Measurements from ENCODE around the gene LDLR. TPM values are rescaled to one million over a fixed set of nuclear protein-coding genes. Genes with fewer than 3 reads are reported as not detected.
"Not testable (repeated sequence)": the region's sequence is repeated elsewhere in the genome, so short reads cannot be mapped to it uniquely, and the experiment has no call there.

The LDLR gene
- total RNA-seq, 1 donor from 2014 or later: 99.2 TPM

DNA sequence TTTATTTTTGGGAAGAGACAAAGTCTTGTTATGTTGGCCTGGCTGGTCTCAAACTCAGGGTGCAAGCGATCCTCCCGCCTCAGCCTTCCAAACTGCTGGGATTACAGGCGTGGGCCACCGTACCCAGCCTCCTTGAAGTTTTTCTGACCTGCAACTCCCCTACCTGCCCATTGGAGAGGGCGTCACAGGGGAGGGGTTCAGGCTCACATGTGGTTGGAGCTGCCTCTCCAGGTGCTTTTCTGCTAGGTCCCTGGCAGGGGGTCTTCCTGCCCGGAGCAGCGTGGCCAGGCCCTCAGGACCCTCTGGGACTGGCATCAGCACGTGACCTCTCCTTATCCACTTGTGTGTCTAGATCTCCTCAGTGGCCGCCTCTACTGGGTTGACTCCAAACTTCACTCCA lies 27.2 kb downstream of the LDLR start:
- no peak for DNase-seq (ENCODE audit: low spot score in 2 of 2, unreplicated experiment in 2 of 2)
- Mint-ChIP-seq H3K4me1 (no peaks in the 10 kb centered on the region), H3K27me3 (ENCODE audit: low read depth) (no peaks in the 10 kb centered on the region), H3K4me3 (no peak overlapping the region), H3K36me3 (peaks cover 44% of the 10 kb centered on the region), H3K27ac (peak overlapping the region; percentile 16), H3K9me3 (no peaks in the 10 kb centered on the region)
- TF ChIP-seq, protein P1, sequence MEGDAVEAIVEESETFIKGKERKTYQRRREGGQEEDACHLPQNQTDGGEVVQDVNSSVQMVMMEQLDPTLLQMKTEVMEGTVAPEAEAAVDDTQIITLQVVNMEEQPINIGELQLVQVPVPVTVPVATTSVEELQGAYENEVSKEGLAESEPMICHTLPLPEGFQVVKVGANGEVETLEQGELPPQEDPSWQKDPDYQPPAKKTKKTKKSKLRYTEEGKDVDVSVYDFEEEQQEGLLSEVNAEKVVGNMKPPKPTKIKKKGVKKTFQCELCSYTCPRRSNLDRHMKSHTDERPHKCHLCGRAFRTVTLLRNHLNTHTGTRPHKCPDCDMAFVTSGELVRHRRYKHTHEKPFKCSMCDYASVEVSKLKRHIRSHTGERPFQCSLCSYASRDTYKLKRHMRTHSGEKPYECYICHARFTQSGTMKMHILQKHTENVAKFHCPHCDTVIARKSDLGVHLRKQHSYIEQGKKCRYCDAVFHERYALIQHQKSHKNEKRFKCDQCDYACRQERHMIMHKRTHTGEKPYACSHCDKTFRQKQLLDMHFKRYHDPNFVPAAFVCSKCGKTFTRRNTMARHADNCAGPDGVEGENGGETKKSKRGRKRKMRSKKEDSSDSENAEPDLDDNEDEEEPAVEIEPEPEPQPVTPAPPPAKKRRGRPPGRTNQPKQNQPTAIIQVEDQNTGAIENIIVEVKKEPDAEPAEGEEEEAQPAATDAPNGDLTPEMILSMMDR (IDR thresholded peaks at IDR 0.05; ENCODE audit: unreplicated experiment): no peak

GRCh38 chr19:11121963-11122362 lies 32.7 kb downstream of the LDLR start:
- H3K9me3 Mint-ChIP-seq; H3K27me3 Mint-ChIP-seq (ENCODE audit: low read depth); H3K27ac Mint-ChIP-seq: not testable (repeated sequence)

GRCh38 chr19:11123114-11123513 lies 33.9 kb downstream of the LDLR start:
- TF ChIP-seq, protein P1 (IDR thresholded peaks at IDR 0.05; ENCODE audit: unreplicated experiment): no peak
- Mint-ChIP-seq H3K4me3 (no peak overlapping the region), H3K27ac (no peak overlapping the region), H3K9me3 (no peaks in the 10 kb centered on the region), H3K36me3 (peaks cover 29% of the 10 kb centered on the region), H3K4me1 (no peaks in the 10 kb centered on the region), H3K27me3 (ENCODE audit: low read depth) (no peaks in the 10 kb centered on the region)
- no peak for DNase-seq (ENCODE audit: low spot score in 2 of 2, unreplicated experiment in 2 of 2)

More at GRCh38 chr19:11121963-11122362, 32.7 kb downstream of the LDLR start:
- H3K4me1 Mint-ChIP-seq; H3K4me3 Mint-ChIP-seq; DNase-seq (ENCODE audit: low spot score in 2 of 2, unreplicated experiment in 2 of 2): not testable (repeated sequence)
- H3K36me3 Mint-ChIP-seq: peaks cover 30% of the 10 kb centered on the region

- H3K27me3 Mint-ChIP-seq (ENCODE audit: low read depth); H3K4me3 Mint-ChIP-seq; H3K4me1 Mint-ChIP-seq; H3K9me3 Mint-ChIP-seq; DNase-seq (ENCODE audit: low spot score in 2 of 2, unreplicated experiment in 2 of 2); H3K27ac Mint-ChIP-seq: not testable (repeated sequence)
- peaks cover 26% of the 10 kb centered on the region for H3K36me3 Mint-ChIP-seq
Observed at GRCh38 chr19:11124157-11124556, 34.9 kb downstream of the LDLR start.

DNA sequence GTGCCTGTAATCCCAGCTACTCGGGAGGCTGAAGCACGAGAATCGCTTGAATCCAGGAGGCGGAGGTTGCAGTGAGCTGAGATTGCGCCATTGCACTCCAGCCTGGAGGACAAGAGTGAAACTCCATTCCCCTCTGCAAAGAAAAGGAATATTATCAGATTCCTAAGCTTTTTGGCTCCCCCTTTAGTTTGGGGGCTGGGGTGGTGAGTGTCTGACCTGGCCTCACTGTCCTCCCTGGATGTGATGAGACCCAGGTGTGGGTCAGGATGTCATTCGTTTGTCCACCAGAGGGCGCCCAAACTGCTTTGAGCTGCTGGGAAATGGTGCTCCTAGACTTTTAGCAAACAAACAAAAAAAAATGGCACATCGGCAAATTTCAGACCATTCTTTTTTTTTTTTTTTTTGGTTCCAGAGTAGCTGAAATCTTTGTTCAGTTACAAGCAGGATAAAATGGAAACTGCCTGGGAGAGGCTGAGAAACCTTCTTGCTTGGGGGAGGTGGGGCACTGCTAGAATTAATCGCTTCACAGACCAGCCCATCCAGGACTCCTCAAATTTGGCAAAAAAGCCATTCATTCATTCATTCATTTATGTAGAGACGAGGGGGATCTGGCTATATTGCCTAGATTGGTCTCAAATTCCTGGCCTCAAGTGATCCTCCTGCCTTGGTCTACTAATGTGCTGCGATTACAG lies 36.9 kb downstream of the LDLR start:
- no peaks in the 10 kb centered on the region for H3K27me3 Mint-ChIP-seq (ENCODE audit: low read depth)
- no peaks in the 10 kb centered on the region for H3K4me1 Mint-ChIP-seq
- H3K4me3 Mint-ChIP-seq: no peak overlapping the region
- no peaks in the 10 kb centered on the region for H3K9me3 Mint-ChIP-seq
- TF ChIP-seq, protein P1 (IDR thresholded peaks at IDR 0.05; ENCODE audit: unreplicated experiment): peak; percentile 80
- peaks cover 25% of the 10 kb centered on the region for H3K36me3 Mint-ChIP-seq
- peak; percentile 60 to 82 for DNase-seq (ENCODE audit: low spot score in 2 of 2, unreplicated experiment in 2 of 2)
- peak overlapping the region; percentile 6 for H3K27ac Mint-ChIP-seq

- no peak overlapping the region for H3K4me3 Mint-ChIP-seq
- TF ChIP-seq, protein P1 (IDR thresholded peaks at IDR 0.05; ENCODE audit: unreplicated experiment): no peak
- no peak for DNase-seq (ENCODE audit: low spot score in 2 of 2, unreplicated experiment in 2 of 2)
- H3K27ac Mint-ChIP-seq: no peak overlapping the region
- no peaks in the 10 kb centered on the region for H3K9me3 Mint-ChIP-seq
- H3K27me3 Mint-ChIP-seq (ENCODE audit: low read depth): no peaks in the 10 kb centered on the region
- peaks cover 33% of the 10 kb centered on the region for H3K36me3 Mint-ChIP-seq
- H3K4me1 Mint-ChIP-seq: no peaks in the 10 kb centered on the region
Observed at GRCh38 chr19:11127905-11128304, 38.6 kb downstream of the LDLR start.

Data from mesothelial cell of epicardium (in vitro differentiated cells).